NCI-H1694 (cell line): Measurements from ENCODE around the gene KRT9.
"Not testable (repeated sequence)": the region's sequence is repeated elsewhere in the genome, so short reads cannot be mapped to it uniquely, and the experiment has no call there.

ENCODE experiments used
- DNase-seq: peaks from one replicate; lab custom pipeline; 2025; lab: John Stamatoyannopoulos, UW

KRT9 gene, protein sequence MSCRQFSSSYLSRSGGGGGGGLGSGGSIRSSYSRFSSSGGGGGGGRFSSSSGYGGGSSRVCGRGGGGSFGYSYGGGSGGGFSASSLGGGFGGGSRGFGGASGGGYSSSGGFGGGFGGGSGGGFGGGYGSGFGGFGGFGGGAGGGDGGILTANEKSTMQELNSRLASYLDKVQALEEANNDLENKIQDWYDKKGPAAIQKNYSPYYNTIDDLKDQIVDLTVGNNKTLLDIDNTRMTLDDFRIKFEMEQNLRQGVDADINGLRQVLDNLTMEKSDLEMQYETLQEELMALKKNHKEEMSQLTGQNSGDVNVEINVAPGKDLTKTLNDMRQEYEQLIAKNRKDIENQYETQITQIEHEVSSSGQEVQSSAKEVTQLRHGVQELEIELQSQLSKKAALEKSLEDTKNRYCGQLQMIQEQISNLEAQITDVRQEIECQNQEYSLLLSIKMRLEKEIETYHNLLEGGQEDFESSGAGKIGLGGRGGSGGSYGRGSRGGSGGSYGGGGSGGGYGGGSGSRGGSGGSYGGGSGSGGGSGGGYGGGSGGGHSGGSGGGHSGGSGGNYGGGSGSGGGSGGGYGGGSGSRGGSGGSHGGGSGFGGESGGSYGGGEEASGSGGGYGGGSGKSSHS

DNA sequence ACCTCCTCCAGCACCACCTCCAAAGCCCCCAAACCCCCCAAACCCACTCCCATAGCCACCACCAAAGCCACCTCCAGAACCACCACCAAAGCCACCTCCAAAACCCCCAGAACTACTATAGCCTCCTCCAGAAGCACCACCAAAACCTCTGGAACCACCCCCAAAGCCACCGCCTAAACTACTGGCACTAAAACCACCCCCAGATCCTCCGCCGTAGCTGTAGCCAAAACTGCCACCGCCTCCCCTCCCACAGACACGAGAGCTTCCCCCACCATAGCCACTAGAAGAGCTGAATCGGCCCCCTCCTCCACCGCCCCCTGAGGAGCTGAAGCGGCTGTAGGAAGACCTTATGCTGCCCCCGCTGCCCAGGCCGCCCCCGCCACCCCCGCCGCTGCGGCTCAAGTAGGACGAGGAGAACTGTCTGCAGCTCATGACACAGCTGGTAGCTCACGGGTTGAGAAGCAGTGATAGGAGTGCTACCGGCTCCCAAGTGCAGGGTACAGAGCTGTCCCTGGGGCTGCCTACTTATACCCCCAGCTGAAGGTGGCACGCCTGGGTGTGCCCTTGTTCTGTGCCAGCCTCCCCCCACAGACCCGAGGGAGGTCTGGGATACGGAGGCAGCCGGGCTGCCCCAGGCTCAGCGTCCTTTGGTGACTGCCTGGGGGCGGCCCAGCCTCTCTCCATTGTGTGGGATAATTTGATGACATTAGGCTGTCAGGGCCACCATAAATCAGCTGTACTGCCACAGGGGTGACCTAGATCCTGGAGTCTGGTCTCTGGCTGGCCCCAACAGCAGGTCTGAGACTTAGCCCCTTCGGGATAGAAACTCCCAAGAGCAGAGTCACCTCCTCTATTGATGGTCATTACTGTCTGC is at the start of gene KRT9:
KRT9 (minus strand) TSS at position 499 of the 874 bp plus-strand sequence; CDS start at position 432, 67 bp downstream.
- no peak for DNase-seq

DNA sequence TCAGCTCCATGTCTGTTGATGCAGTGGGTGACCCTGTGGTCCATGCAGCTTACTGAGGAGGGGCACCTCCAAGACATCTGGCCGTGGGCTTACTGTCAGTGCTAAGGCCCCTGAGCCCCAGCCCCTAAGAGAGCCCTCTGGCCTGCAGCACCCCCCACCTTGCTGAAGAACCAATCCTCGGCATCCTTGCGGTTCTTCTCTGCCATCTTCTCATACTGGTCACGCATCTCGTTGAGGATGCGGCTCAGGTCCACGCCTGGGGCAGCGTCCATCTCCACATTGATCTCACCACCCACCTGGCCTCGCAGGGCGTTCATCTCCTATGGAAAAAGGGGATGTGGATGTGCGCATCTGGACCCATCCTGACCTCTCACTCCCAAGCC is 49.6 kb upstream of the KRT9 start:
- DNase-seq: not testable (repeated sequence)

DNA sequence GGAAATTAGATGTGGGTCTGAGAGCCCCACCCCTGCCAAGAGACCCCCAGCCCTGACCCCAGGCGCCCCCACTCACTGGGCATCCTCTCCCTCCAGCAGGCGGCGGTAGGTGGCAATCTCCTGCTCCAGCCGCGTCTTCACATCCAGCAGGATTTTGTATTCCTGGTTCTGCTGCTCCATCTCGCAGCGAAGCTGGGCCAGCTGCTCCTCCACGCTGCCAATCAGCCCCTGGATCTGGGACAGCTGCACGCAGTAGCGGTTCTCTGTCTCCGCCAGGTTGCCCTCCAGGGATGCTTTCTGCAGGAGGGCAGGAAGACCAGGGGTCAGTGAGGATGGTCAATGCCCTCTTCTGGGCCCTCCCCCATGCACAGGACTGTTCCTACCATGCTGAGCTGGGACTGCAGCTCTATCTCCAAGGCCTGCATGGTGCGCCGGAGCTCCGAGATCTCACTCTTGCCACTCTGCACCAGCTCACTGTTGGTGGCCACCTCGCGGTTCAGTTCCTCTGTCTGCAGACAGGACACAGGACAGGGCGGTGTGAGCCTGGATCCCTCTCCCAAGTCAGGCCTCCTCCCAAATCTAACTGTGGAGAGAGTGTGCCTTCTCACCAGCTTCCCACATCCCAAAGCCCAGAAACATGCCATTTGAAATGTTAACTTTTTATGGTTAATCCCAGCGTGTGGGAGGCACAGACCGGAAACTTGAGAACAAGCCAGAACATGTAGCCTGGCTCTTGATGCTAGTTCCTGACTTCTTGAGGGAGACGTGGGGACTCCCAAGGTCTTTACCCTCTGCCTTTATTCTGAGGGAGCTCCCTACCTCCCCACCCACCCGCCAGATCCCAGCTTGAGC is 49.0 kb upstream of the KRT9 start:
- DNase-seq: no peak

DNA sequence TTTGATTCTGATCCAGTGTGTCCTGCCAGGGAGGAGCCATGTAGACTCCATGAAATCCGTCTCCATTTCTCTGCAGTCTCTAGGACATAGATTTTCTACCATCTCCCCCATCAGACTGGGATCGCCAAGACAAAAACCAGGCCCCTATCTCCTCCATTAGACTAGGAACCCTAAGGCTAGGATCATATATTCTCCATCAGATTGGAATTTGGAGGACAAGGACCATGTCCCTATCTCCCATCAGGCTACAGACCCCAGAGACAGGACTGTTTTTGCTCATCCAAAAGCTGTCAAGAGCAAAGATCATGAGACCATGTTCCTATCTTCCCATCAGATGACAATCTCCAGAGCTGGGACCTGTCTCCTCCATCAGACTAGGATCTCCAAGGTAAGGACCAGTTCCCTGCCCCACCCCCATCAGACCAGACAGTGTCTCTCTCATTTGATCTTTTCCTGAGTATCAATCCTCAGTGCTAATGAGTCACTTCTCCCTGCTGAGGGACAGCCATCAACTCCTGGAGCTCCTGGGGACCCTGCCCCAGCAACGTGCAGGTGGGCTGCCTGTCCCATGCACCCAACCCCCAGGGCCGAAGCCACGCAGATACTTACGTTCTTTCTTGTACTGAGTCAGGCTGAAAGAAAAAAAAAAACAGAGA is 48.2 kb upstream of the KRT9 start:
- DNase-seq: not testable (repeated sequence)

DNA sequence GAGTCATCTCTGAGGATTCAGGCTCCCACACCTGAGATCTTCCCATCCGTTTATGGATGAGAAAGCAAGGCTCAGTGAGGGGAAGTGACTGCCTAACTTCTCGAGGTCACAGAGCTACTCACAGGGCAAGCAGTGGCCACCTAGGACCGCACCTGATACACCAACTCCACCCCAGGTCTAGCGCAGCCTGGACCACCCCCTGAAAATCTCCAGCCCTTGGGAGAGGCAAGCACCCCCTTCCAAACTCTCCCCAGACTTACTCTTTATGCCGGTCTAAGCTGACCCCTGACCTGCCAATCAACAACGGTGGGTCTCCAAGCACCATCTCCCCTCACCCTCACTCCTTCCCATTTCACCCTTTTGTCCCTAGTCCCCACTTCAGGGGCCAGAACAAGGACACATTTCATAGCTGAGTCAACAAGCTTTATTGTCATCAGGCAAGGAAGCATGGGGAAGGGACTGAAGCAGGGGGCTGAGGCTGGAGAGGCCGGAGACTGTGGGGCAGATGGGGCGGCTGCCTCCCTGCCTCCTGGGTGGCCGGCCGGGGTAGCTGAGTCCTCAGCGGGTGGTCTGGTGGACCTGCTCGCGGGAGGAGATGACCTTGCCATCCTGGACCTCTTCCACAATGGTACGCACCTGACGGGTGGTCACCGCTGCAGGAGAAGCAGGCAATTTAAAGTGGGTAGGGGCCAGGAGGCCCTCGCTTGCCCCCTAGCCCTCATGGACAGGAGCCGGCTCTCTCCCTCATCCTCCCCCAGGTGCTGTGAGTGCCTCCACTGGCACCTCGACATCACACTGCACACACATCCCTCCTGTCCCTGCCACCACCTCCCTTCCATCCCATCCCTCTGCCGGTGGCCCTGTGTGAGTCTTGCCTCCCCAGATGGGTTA is 47.4 kb upstream of the KRT9 start:
- DNase-seq: no peak

DNA sequence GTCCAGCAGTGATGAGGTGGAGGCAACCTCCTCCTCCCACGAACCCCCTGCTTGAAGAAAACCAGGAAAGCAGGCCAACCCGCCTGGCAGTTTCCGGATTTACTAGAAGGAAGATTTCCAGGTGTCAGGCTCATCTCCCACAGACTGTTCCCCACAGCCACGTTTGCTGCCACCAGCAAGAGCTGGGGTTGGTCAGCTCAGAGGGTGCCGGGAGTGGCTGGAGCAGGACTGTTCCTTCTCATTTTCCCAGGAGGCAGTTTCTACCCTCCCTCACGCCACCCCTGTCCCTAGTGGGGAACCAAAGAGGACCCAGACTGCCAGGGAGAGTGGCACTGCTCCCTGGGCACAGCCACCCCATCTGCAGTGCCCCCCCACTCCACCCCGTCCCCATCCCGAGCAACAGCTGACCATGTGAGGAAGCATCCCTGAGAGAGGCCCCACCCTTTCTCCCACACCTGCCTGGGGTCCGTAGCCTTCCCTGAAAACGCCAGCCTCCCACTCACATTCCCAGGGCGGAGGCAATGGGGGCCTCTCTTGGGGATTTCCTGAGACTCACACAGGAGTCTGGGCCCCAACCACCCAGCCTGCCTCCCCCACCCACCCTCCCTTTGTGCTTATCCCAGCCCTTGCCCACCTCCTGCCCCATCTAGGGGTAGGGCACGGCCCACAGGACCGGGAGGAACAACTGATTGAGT is 46.6 kb upstream of the KRT9 start:
- DNase-seq: no peak

DNA sequence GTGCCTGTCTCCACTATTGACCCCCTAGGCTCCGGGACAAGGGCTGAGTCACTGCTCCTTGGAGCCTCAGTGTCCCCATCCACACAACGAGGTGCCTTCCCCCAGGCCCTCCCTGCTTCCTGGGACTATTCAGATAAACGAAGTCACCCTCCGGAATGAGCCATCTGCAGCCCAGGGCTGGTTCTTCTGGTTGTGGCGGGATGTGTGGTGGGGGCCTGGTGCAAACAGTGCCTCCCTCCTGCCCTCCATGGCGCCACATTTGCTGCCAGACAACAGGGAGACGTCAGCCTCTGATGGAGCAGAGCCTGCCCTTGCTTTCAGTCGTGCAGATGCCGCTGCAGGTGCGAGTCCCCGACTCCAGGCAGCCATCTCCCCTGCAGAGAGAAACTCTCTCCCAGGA is 45.8 kb upstream of the KRT9 start:
- DNase-seq: no peak

DNA sequence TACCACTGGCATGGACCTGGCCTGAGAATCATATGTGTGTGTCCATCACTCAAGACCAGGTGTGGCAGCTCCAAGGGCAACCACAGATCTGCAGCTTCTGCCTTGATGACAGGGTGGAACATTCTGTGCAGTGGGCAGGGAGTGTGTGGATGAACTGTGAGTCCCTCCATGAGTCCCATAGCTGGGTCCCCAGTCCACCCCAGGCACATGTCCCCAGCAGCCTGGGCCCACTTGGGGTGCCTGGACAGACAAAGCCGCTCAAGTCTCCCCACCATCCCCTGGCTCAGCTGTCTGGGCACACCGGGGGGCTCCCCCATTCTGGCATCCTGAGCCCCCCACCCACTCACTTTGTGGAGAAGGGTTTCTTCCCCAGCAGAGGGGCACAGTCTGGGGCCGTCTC is 45.3 kb upstream of the KRT9 start:
- DNase-seq: no peak

DNA sequence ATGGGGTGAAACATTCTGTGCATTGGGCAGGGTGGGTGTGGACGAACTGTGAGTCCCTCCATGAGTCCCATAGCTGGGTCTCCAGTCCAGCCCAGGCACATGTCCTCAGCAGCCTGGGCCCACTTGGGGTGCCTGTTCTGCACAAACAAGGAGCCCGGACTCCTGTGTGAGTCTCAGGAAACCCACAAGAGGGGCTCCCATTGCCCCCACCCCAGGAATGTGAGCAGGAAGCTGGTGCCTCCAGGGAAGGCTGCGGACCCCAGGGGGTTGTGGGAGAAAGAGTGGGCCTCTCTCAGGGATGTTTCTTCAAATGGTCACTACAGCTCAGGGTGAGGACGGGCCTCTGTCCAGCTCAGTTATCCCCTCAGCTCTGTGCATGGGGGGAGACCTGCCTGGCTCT is 44.6 kb upstream of the KRT9 start:
- DNase-seq: not testable (repeated sequence)

DNA sequence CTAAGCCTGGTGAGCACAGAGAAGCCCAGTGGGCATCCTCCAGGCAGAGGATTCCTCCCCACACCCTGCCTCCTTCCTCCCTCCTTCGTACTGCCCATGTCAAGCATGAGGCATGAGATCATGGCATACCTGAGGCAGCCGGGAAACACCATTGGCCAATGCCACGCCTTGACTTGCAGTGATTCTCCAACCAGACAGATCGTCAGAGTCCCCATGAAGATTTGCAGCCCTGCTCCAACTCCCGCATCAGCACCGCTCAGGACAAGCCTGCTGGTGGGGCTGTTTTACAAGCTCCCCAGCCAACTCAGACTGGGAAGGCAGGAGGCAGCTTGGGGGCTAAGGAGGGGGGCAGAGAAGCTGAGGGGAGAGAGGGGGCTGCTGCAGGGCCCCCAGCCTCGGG is 43.6 kb upstream of the KRT9 start:
- no peak for DNase-seq

DNA sequence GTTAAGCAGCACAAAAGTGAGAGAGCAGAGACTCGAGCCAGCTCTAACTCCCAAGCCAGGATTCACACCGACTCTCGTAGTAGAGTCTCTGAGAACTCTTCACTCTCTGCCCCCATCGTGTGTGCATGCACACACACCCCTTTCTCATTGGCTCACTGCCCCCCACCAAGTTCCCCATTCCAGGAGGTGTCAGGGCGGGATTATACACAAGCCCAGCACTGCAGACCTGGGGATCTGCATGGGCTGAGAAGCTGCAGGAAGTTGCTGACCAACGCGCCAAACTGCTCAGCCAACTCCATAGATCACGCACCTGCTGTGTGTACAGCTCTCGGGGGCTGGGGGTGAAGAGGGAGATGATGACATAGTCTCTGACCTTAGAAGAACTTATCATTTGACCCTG is 42.9 kb upstream of the KRT9 start:
- DNase-seq: not testable (repeated sequence)

DNA sequence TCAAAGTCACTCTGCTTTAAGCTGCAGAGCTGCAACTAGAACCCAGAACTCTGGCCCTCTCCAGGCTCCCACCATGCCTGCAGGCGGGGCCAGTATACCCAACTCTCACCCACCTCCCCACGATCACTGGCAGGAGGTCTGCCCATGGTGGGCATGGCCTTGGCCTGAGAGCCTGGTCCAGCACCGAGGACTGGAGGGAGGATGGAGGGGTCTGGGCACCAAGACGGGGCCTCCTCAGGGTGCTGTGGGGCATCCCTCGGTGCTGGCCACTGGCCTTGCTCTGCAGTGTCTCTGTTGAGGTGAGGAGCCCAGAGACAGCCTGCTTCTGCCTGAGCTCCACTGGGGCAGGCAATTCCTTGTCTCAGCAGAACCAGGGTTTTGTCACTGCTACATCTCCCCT is 42.2 kb upstream of the KRT9 start:
- DNase-seq: no peak

DNA sequence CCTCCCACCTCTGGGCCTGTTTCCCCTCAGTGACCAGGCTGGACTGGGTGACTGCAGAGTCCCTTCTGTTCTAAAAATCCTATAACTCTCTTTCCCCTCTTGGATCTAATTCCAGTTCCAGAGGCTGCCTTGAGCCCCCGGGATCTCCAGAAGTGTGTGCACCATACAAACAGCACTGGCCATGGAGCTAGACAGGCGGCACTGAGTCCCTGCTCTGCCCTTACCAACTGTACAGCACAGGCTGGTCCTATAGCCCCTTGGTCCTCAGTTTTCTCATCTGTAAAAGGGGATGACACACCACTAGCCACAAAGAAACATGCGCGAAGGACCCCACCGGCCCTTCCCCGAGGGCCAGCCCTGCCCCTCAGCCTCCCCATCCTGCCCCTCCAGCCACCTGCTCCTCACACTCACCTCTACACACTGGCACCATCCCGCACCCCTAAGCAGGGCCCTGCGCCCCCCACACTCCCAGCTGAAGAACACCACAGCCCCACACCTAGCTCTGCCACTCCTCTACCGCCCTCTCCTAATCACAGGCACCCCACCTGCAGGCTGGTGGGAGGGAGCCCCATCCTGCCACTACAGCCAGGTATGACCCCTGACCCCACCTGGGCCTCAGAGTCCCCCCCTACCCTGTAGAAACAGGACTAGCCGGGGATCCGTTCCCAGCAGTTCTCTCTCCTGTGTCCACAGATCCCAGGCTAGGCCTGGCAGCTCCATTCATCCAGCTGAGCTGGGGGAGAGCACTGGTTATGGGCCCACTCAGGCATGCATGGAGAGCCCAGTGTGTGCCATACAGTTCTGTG is 41.6 kb upstream of the KRT9 start:
- no peak for DNase-seq

DNA sequence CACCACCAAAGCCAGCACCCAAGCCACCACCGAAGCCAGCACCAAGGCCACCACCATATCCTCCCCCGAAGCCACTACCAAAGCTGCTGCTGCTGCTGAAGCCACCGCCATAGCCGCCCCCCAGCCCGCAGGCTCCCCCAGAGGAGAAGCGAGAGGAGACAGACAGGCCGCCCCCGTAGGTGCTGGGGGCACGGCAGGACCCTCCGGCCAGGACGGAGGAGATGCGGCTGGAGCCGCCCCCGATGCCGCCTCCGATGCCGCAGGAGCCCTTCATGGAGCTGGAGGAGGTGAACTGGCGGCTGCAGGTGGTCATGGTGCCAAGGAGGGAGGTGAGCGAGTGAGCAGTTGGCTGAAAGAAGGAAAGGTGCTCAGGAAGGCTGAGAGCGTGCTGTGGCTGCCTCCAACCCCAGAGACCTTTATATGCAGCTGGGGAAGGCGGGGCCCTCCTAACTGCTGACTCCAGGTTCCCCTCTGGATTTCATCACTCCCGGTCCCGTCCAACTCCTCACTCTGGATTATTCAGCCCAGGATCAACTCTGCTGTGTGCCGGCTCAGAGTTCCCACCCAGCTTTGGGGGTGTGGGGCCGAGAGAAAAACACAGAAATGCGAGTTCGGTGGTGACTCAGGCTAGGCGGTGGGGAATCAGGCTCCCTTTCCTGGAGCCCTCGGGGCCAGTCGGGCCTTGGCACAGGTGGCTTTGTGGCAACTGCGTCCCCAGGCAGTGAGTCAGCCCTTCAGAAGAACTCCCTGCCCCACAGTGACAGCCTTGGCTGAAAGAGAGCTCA is 40.7 kb upstream of the KRT9 start, which contains the start of gene KRT16:
KRT16 (minus strand) TSS at position 392 of the 785 bp plus-strand sequence; CDS start at position 313, 79 bp downstream.
- not testable (repeated sequence) for DNase-seq

DNA sequence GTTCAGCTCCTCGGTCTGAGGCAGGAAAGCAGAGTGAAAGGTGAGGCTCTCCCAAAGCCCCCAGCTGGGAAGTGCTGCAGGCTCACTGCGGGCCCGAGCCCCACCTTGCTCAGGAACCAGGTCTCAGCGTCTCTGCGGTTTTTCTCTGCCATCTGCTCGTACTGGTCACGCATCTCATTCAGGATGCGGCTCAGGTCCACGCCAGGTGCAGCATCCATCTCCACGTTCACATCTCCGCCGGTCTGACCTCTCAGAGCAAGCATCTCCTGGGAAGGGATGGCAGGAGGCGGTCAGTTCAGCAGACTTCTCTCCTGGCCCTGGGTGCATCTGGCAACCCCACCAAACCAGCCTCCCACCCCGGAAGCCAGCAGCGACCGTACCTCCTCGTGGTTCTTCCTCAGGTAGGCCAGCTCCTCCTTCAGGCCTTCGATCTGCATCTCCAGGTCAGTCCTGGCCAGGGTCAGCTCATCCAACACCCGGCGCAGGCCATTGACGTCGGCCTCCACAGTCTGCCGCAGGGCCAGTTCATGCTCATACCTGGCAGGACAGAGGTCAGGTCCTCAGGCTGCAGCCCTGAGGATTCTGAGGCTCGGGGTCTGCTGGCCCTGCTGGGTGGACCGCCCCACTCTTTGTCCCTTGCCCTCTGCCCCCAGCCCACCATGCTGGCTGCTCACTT is 39.2 kb upstream of the KRT9 start:
- no peak for DNase-seq

DNA sequence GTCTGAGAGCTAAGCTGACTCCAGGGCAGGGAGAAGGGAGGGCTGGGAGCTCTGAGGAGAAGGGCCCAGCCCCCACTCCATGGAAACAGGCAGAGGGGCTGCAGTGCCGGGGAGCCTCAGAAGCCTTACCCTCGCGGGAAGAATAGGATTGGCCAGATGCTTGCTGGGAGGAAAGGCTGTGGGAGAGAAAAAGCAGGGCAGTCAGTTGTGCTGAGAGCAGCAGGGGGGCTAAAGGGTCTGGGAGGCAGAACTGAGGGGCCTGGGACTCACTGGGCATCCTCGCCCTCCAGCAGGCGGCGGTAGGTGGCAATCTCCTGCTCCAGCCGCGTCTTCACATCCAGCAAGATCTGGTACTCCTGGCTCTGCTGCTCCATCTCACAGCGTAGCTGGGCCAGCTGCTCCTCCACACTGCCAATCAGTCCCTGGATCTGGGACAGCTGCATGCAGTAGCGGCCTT is 38.2 kb upstream of the KRT9 start:
- DNase-seq: peak; percentile 43

DNA sequence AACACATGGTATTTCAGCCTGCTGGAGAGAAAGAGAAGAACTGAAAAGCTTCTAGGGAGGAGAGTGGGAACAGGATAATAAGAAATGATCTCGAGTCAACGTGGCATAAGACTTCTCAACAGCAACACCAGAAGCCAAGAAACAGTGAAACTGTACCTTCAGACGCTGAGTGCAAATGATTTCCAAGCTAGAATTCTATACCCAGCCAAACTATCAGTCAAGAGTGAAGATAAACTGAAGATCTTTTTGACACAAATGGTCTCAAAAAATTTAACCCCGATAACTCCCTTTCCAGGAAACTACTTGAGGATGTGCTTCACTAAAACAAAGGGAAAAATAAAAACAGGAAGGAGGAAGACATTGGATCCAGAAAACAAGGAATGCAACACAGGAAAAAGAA is 35.1 kb upstream of the KRT9 start:
- DNase-seq: not testable (repeated sequence)
